ENCODE data around the gene WWC2. TPM values are rescaled to one million over a fixed set of nuclear protein-coding genes. Genes with fewer than 3 reads are reported as not detected.

Gene WWC2
- total RNA-seq, 1 experiment from 2014 or later, result 39.0 TPM

- Mint-ChIP-seq H3K36me3 (ENCODE audit: insufficient read depth, unreplicated experiment) (peaks cover 15% of the 10 kb centered on the region), H3K4me1 (ENCODE audit: low read depth, unreplicated experiment) (peaks cover 39% of the 10 kb centered on the region), H3K27ac (ENCODE audit: unreplicated experiment) (no peak overlapping the region), H3K27me3 (ENCODE audit: unreplicated experiment) (no peaks in the 10 kb centered on the region), H3K9me3 (ENCODE audit: low read depth, unreplicated experiment) (peaks cover 8% of the 10 kb centered on the region), H3K4me3 (ENCODE audit: low read depth, unreplicated experiment) (no peak overlapping the region)
- no peak for TF ChIP-seq CTCF (IDR thresholded peaks at IDR 0.05; ENCODE audit: unreplicated experiment)
- DNase-seq, result no peak
- no TSS peak for BruUV-seq (replicated peaks)
- CTCF ChIA-PET, result no interaction called here
- intact Hi-C loops (cut with micrococcal nuclease; ENCODE audit: unreplicated experiment), result loop anchor here (10.0 kb wide), 1 partner anchor 46 kb away; no protein-coding TSS in a partner anchor
Measured at GRCh38 chr4:183330841-183331240, 231.8 kb downstream of the WWC2 start.

GRCh38 chr4:183332447-183332846 is 233.4 kb downstream of the WWC2 start:
- Mint-ChIP-seq H3K36me3 (ENCODE audit: insufficient read depth, unreplicated experiment) (peaks cover 11% of the 10 kb centered on the region), H3K9me3 (ENCODE audit: low read depth, unreplicated experiment) (peaks cover 5% of the 10 kb centered on the region), H3K4me3 (ENCODE audit: low read depth, unreplicated experiment) (no peak overlapping the region), H3K4me1 (ENCODE audit: low read depth, unreplicated experiment) (peaks cover 46% of the 10 kb centered on the region), H3K27ac (ENCODE audit: unreplicated experiment) (no peak overlapping the region), H3K27me3 (ENCODE audit: unreplicated experiment) (no peaks in the 10 kb centered on the region)
- no peak for DNase-seq
- no TSS peak for BruUV-seq (replicated peaks)
- TF ChIP-seq CTCF (IDR thresholded peaks at IDR 0.05; ENCODE audit: unreplicated experiment), result no peak
- CTCF ChIA-PET, result no interaction called here
- intact Hi-C loops (cut with micrococcal nuclease; ENCODE audit: unreplicated experiment), result loop anchor here (10.0 kb wide), 1 partner anchor 48 kb away; no protein-coding TSS in a partner anchor

- no TSS peak for BruUV-seq (replicated peaks)
Measured at GRCh38 chr4:183333202-183333601, 234.1 kb downstream of the WWC2 start.

GRCh38 chr4:183333983-183334382 is 234.9 kb downstream of the WWC2 start:
- H3K27ac Mint-ChIP-seq (ENCODE audit: unreplicated experiment), result peak overlapping the region; percentile 95
- peak overlapping the region; percentile 66 for H3K4me3 Mint-ChIP-seq (ENCODE audit: low read depth, unreplicated experiment)
- H3K9me3 Mint-ChIP-seq (ENCODE audit: low read depth, unreplicated experiment), result peaks cover 5% of the 10 kb centered on the region
- H3K36me3 Mint-ChIP-seq (ENCODE audit: insufficient read depth, unreplicated experiment), result peaks cover 18% of the 10 kb centered on the region
- CTCF ChIA-PET, result no interaction called here
- BruUV-seq (replicated peaks), result no TSS peak
- no peaks in the 10 kb centered on the region for H3K27me3 Mint-ChIP-seq (ENCODE audit: unreplicated experiment)
- DNase-seq, result peak; percentile 46
- intact Hi-C loops (cut with micrococcal nuclease; ENCODE audit: unreplicated experiment), result loop anchor here (10.0 kb wide), 1 partner anchor 49 kb away; no protein-coding TSS in a partner anchor
- peaks cover 50% of the 10 kb centered on the region for H3K4me1 Mint-ChIP-seq (ENCODE audit: low read depth, unreplicated experiment)
- TF ChIP-seq CTCF (IDR thresholded peaks at IDR 0.05; ENCODE audit: unreplicated experiment), result no peak

More at GRCh38 chr4:183333202-183333601, 234.1 kb downstream of the WWC2 start:
- no peak overlapping the region for H3K27ac Mint-ChIP-seq (ENCODE audit: unreplicated experiment)
- intact Hi-C loops (cut with micrococcal nuclease; ENCODE audit: unreplicated experiment), result loop anchor here (10.0 kb wide), 1 partner anchor 48 kb away; no protein-coding TSS in a partner anchor
- no peaks in the 10 kb centered on the region for H3K27me3 Mint-ChIP-seq (ENCODE audit: unreplicated experiment)
- H3K36me3 Mint-ChIP-seq (ENCODE audit: insufficient read depth, unreplicated experiment), result peaks cover 18% of the 10 kb centered on the region
- DNase-seq, result no peak
- H3K4me3 Mint-ChIP-seq (ENCODE audit: low read depth, unreplicated experiment), result no peak overlapping the region
- no peak for TF ChIP-seq CTCF (IDR thresholded peaks at IDR 0.05; ENCODE audit: unreplicated experiment)
- H3K9me3 Mint-ChIP-seq (ENCODE audit: low read depth, unreplicated experiment), result peaks cover 5% of the 10 kb centered on the region
- H3K4me1 Mint-ChIP-seq (ENCODE audit: low read depth, unreplicated experiment), result peaks cover 53% of the 10 kb centered on the region
- CTCF ChIA-PET, result no interaction called here
